SK-N-SH treated with all-trans-retinoic acid at 6 μM for 48 hours (cell line): ENCODE measurements around the gene CIZ1.

Experiments
- ARNTL ChIP-seq: fragments of 450-650 bp; formaldehyde crosslinking; IDR thresholded peaks from 2 replicates; pipeline ENCODE4 v1.5.0; 2020; ENCODE audit warnings: low read depth, mild to moderate bottlenecking, moderate library complexity, borderline replicate concordance
- GLIS3 ChIP-seq: fragments of 250-450 bp; sonication (Bioruptor Pico); IDR thresholded peaks from 2 replicates; pipeline ENCODE4 v1.5.0; 2020; ENCODE audit warnings: mild to moderate bottlenecking, moderate library complexity
- ISL1 ChIP-seq: fragments of 250-450 bp; sonication (Bioruptor Pico); IDR thresholded peaks from 2 replicates; pipeline ENCODE4 v2.1.2; 2022; ENCODE audit warnings: mild to moderate bottlenecking, moderate library complexity
- OSR1 ChIP-seq: fragments of 250-450 bp; sonication (Bioruptor Pico); IDR thresholded peaks from 2 replicates; pipeline ENCODE4 v1.8.0; 2022; ENCODE audit warnings: moderate library complexity, mild to moderate bottlenecking, inconsistent platforms
- RARB ChIP-seq: fragments of 250-450 bp; sonication (Bioruptor Pico); IDR thresholded peaks from 2 replicates; pipeline ENCODE4 v1.8.0; 2021; ENCODE audit warnings: mild to moderate bottlenecking, moderate library complexity
- TCF4 ChIP-seq: fragments of 250-450 bp; sonication (Bioruptor Pico); IDR thresholded peaks from 2 replicates; pipeline ENCODE4 v1.8.0; 2021; ENCODE audit warnings: mild to moderate bottlenecking, moderate library complexity, borderline replicate concordance
- ZFP30 ChIP-seq: fragments of 450-650 bp; formaldehyde crosslinking; IDR thresholded peaks from 2 replicates; pipeline ENCODE4 v1.5.0; 2022; ENCODE audit warnings: mild to moderate bottlenecking, moderate library complexity
- TF ChIP-seq, protein P1 (sequence below): fragments of 250-450 bp; sonication (Bioruptor Pico); IDR thresholded peaks from 2 replicates; pipeline ENCODE4 v1.8.0; 2020; ENCODE audit warnings: mild to moderate bottlenecking, moderate library complexity, borderline replicate concordance
- TF ChIP-seq, protein P2 (sequence below): fragments of 250-450 bp; sonication (Bioruptor Pico); IDR thresholded peaks from 2 replicates; pipeline ENCODE4 v1.5.1; 2020; ENCODE audit warnings: low read depth, mild to moderate bottlenecking, moderate library complexity

DNA sequence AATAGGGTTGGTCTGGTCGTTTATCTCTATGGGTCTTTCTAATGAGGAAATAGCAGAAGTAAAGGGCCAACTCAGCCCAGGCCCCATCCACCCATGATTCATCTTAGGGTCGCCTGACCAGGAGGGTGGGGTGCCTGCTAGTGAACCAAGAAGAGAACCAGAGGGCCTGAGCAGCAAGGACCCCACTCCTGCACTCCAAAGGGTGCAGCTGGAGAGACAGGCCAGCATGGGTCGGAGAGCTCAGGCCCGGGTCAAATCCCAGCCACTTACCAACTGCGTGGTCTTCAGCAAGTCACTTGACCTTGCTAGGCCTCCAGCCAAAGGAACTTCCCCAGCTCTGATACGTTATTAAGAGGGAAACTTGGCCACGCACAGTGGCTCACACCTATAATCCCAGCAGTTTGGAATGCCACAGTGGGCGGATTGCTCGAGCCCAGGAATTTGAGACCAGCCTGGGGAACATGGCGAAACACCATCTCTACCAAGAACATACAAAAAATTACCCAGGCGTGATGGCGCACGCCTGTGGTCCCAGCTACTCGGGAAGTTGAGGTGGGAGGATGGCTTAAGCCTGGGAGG lies 27.0 kb downstream of the CIZ1 start:
- no peak for TF ChIP-seq ARNTL (CRISPR knock-in tag)
- TF ChIP-seq, protein P1, sequence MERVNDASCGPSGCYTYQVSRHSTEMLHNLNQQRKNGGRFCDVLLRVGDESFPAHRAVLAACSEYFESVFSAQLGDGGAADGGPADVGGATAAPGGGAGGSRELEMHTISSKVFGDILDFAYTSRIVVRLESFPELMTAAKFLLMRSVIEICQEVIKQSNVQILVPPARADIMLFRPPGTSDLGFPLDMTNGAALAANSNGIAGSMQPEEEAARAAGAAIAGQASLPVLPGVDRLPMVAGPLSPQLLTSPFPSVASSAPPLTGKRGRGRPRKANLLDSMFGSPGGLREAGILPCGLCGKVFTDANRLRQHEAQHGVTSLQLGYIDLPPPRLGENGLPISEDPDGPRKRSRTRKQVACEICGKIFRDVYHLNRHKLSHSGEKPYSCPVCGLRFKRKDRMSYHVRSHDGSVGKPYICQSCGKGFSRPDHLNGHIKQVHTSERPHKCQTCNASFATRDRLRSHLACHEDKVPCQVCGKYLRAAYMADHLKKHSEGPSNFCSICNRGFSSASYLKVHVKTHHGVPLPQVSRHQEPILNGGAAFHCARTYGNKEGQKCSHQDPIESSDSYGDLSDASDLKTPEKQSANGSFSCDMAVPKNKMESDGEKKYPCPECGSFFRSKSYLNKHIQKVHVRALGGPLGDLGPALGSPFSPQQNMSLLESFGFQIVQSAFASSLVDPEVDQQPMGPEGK (CRISPR knock-in tag): no peak
- no peak for TF ChIP-seq RARB (CRISPR knock-in tag)
- TF ChIP-seq ISL1 (CRISPR knock-in tag): no peak
- no peak for TF ChIP-seq TCF4 (CRISPR knock-in tag)
- no peak for TF ChIP-seq ZFP30
- TF ChIP-seq OSR1: no peak
- TF ChIP-seq, protein P2, sequence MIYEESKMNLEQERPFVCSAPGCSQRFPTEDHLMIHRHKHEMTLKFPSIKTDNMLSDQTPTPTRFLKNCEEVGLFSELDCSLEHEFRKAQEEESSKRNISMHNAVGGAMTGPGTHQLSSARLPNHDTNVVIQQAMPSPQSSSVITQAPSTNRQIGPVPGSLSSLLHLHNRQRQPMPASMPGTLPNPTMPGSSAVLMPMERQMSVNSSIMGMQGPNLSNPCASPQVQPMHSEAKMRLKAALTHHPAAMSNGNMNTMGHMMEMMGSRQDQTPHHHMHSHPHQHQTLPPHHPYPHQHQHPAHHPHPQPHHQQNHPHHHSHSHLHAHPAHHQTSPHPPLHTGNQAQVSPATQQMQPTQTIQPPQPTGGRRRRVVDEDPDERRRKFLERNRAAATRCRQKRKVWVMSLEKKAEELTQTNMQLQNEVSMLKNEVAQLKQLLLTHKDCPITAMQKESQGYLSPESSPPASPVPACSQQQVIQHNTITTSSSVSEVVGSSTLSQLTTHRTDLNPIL (CRISPR knock-in tag): no peak
- TF ChIP-seq GLIS3: no peak
